HepG2 (cell line): Measurements from ENCODE around the gene XXYLT1. TPM values are rescaled to one million over a fixed set of nuclear protein-coding genes. Genes with fewer than 3 reads are reported as not detected.
A peak's percentile ranks its signal among the peaks of the same experiment; 100 is the strongest.

Source experiments
- AKAP8 ChIP-seq: sonication (generic); formaldehyde crosslinking; IDR thresholded peaks from 2 replicates; pipeline ENCODE4 v1.5.1; 2020; ENCODE audit warnings: mild to moderate bottlenecking, missing genetic modification reagents
- FOXA1 ChIP-seq, 2 experiments: fragments of 450-650 bp in 1 of 2; sonication (generic) in 1 of 2; formaldehyde crosslinking in 1 of 2; IDR thresholded peaks; 2 replicates each; pipeline versions ENCODE4 v1.4.0 to v1.6.1; 2016 to 2020; ENCODE audit warnings: missing genetic modification reagents in 1 of 2
- FOXP1 ChIP-seq, 2 experiments: fragments of 450-650 bp in 1 of 2; IDR thresholded peaks; 2 replicates each; pipeline ENCODE4 v1.6.1; 2017 to 2018; ENCODE audit warnings: antibody characterized with exemption in 1 of 2
- FOXP4 ChIP-seq: sonication (generic); formaldehyde crosslinking; IDR thresholded peaks from 2 replicates; pipeline ENCODE4 v1.4.0; 2020; ENCODE audit warnings: missing genetic modification reagents
- GMEB1 ChIP-seq: sonication (generic); formaldehyde crosslinking; IDR thresholded peaks from 2 replicates; pipeline ENCODE4 v1.5.1; 2020; ENCODE audit warnings: missing genetic modification reagents, mild to moderate bottlenecking, borderline replicate concordance
- HMG20B ChIP-seq: conservative IDR thresholded peaks from 2 replicates; pipeline ENCODE4 v1.6.1; 2016; ENCODE audit warnings: missing genetic modification reagents, missing compliant biosample characterization
- HNRNPL ChIP-seq: fragments of 200-400 bp; formaldehyde crosslinking; IDR thresholded peaks from 2 replicates; pipeline ENCODE4 v1.6.1; 2017; ENCODE audit warnings: mild to moderate bottlenecking, low read depth, low read length
- ISX ChIP-seq: sonication (generic); formaldehyde crosslinking; conservative IDR thresholded peaks from 2 replicates; pipeline ENCODE4 v1.5.0; 2020; ENCODE audit warnings: missing genetic modification reagents
- MEIS2 ChIP-seq: sonication (generic); formaldehyde crosslinking; IDR thresholded peaks from 2 replicates; pipeline ENCODE4 v1.9.0; 2021; ENCODE audit warnings: mild to moderate bottlenecking, missing genetic modification reagents
- PATZ1 ChIP-seq: sonication (generic); formaldehyde crosslinking; IDR thresholded peaks from 2 replicates; pipeline ENCODE4 v1.4.0; 2020; ENCODE audit warnings: missing genetic modification reagents
- PHF21A ChIP-seq: sonication (generic); formaldehyde crosslinking; IDR thresholded peaks from 2 replicates; pipeline ENCODE4 v1.5.0; 2020; ENCODE audit warnings: mild to moderate bottlenecking, missing genetic modification reagents
- RXRB ChIP-seq: IDR thresholded peaks from 2 replicates; pipeline ENCODE4 v1.6.1; 2016; ENCODE audit warnings: borderline replicate concordance, missing genetic modification reagents, missing compliant biosample characterization
- SMAD3 ChIP-seq: sonication (generic); formaldehyde crosslinking; IDR thresholded peaks from 2 replicates; pipeline ENCODE4 v1.4.0; 2020; ENCODE audit warnings: missing genetic modification reagents
- SOX13 ChIP-seq, 3 experiments: fragments of 450-650 bp in 1 of 3; sonication (generic) in 1 of 3; formaldehyde crosslinking in 1 of 3; IDR thresholded peaks in 2 of 3; conservative IDR thresholded peaks in 1 of 3; 2 replicates each; pipeline versions ENCODE4 v1.5.0 to v1.6.1; 2016 to 2020; ENCODE audit warnings: antibody characterized with exemption in 1 of 3, mild to moderate bottlenecking in 1 of 3, missing compliant biosample characterization in 1 of 3, missing genetic modification reagents in 1 of 3, moderate library complexity in 1 of 3
- TEAD3 ChIP-seq: optimal IDR thresholded peaks from 2 replicates; pipeline ENCODE3; 2016; ENCODE audit warnings: borderline replicate concordance
- TFE3 ChIP-seq: IDR thresholded peaks from 2 replicates; pipeline ENCODE4 v1.6.1; 2016
- ZNF281 ChIP-seq: sonication (generic); formaldehyde crosslinking; IDR thresholded peaks from 2 replicates; pipeline ENCODE4 v1.4.0; 2020; ENCODE audit warnings: missing genetic modification reagents, borderline replicate concordance
- ZNF563 ChIP-seq: sonication (generic); formaldehyde crosslinking; IDR thresholded peaks from 2 replicates; pipeline ENCODE4 v1.8.0; 2022; ENCODE audit warnings: mild to moderate bottlenecking, moderate library complexity, missing genetic modification reagents
- polyA plus RNA-seq, 8 experiments: library from polyadenylated mRNA; depleted of rRNA in 3 of 8; stranded (reverse) in 7 of 8; unstranded in 1 of 8; fragments of >200 nt; fragmentation: Illumina TruSeq in 4 of 8; extraction: Trizol in 4 of 8; gene quantifications; 2 replicates each; pipeline versions ENCODE4 v1.2.1 to v1.2.3, GENCODE V29; 2011 to 2016; ENCODE audit warnings: low read depth in 4 of 8, missing spikeins in 1 of 8, mixed read lengths in 1 of 8; ENCODE audit not compliant: insufficient read depth in 1 of 8
- total RNA-seq, 5 experiments: library from RNA; depleted of rRNA; stranded (reverse); fragments of >200 nt; fragmentation: Illumina TruSeq; extraction: Trizol; gene quantifications; 2 replicates each; pipeline ENCODE4 v1.2.3, GENCODE V29; 2016; ENCODE audit warnings: low read depth in 1 of 5

Gene XXYLT1
- total and polyA plus RNA-seq, 2 of the 13 experiments (the other 11 are each of a cell fraction or from before 2014, with no cell fraction given) = 17.7 to 19.0 TPM

- TF ChIP-seq MEIS2 (CRISPR knock-in tag) (0 out of 2 replicates have a peak, but pooled peaks have one; percentile 49), FOXA1 (IDR thresholded peaks at IDR 0.05) (no peak), FOXA1 (CRISPR knock-in tag; IDR thresholded peaks at IDR 0.05) (peak; percentile 88), ISX (no peak), PHF21A (CRISPR knock-in tag) (peak; percentile 64; the same call in 1 of the 2 replicates), FOXP4 (CRISPR knock-in tag) (peak; percentile 91), ZNF281 (CRISPR knock-in tag) (no peak), PATZ1 (no peak), FOXP1 (IDR thresholded peaks at IDR 0.05) (no peak), FOXP1 (CRISPR knock-in tag; IDR thresholded peaks at IDR 0.05) (peak; percentile 83), SMAD3 (CRISPR knock-in tag) (no peak), HMG20B (CRISPR knock-in tag) (peak; percentile 48; the same call in 1 of the 2 replicates), TEAD3 (CRISPR knock-in tag) (peak; percentile 57), TFE3 (CRISPR knock-in tag) (peak; percentile 44; the same call in 1 of the 2 replicates), HNRNPL (no peak), SOX13 (IDR thresholded peaks at IDR 0.05) (peak; percentile 46; the same call in 1 of the 2 replicates), SOX13 (CRISPR knock-in tag; conservative IDR thresholded peaks at IDR 0.05 in 1 of 2, IDR thresholded peaks at IDR 0.05 in 1 of 2) (peak in 1 of 2 experiments; percentile 67; a peak in 1 of 4 replicates), AKAP8 (CRISPR knock-in tag) (no peak), ZNF563 (CRISPR knock-in tag) (no peak), RXRB (peak; percentile 92), GMEB1 (CRISPR knock-in tag) (no peak)
Measured at GRCh38 chr3:195033531-195034091, 237.3 kb downstream of the XXYLT1 start (continued).
